Right lobe of liver (tissue), 4 donors: ENCODE measurements around the gene STMN3.
"Not testable (repeated sequence)": the region's sequence is repeated elsewhere in the genome, so short reads cannot be mapped to it uniquely, and the experiment has no call there.

Experiments
- POLR2A ChIP-seq: fragments of 450-650 bp; IDR thresholded peaks from one replicate; pipeline ENCODE4 v1.6.1; 2017; ENCODE audit warnings: antibody characterized with exemption, mild to moderate bottlenecking
- TF ChIP-seq, protein P1 (sequence below), 4 donors: fragments of 200-600 bp in 3 of 4; fragments of 450-650 bp in 1 of 4; IDR thresholded peaks; one replicate each; pipeline versions ENCODE4 v1.5.1 to v1.8.0; 2016 to 2022; ENCODE audit warnings: antibody characterized with exemption in 4 of 4, mild to moderate bottlenecking in 2 of 4
- donor health status: DM: no; HTN: no; CAD: no.
- donor health status: DM: no; HTN: no; CAD: no.
- donor health status: DM: no; HTN: yes; CAD: no.

GRCh38 chr20:63660174-63660573, 7.0 kb upstream of the STMN3 start:
- TF ChIP-seq, protein P1, sequence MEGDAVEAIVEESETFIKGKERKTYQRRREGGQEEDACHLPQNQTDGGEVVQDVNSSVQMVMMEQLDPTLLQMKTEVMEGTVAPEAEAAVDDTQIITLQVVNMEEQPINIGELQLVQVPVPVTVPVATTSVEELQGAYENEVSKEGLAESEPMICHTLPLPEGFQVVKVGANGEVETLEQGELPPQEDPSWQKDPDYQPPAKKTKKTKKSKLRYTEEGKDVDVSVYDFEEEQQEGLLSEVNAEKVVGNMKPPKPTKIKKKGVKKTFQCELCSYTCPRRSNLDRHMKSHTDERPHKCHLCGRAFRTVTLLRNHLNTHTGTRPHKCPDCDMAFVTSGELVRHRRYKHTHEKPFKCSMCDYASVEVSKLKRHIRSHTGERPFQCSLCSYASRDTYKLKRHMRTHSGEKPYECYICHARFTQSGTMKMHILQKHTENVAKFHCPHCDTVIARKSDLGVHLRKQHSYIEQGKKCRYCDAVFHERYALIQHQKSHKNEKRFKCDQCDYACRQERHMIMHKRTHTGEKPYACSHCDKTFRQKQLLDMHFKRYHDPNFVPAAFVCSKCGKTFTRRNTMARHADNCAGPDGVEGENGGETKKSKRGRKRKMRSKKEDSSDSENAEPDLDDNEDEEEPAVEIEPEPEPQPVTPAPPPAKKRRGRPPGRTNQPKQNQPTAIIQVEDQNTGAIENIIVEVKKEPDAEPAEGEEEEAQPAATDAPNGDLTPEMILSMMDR (IDR thresholded peaks at IDR 0.05), result not testable (repeated sequence)
- not testable (repeated sequence) for TF ChIP-seq POLR2A
